CD4-positive, alpha-beta T cell (primary cell): ENCODE measurements around the gene FNBP1. TPM values are rescaled to one million over a fixed set of nuclear protein-coding genes. Genes with fewer than 3 reads are reported as not detected.

Experiments
- ATAC-seq: fragments of 200-7000 bp; cut with Tn5 transposase; one replicate; pipeline ENCODE4 v1.10.0; 2022; ENCODE audit warnings: mild to moderate bottlenecking; ENCODE audit not compliant: poor library complexity
- CTCF ChIA-PET: fragments of 350-600 bp; sonication (Branson Sonifier 250); formaldehyde crosslinking; loops from one replicate; lab custom pipeline; 2021; ENCODE audit warnings: antibody characterized with exemption, inconsistent platforms; lab: Charles Lee
- POLR2A ChIA-PET: fragments of 350-600 bp; sonication (Branson Sonifier 250); formaldehyde crosslinking; loops from one replicate; lab custom pipeline; 2021; ENCODE audit warnings: antibody characterized with exemption, inconsistent platforms; lab: Charles Lee
- DNase-seq, 14 experiments: peaks; one replicate each; pipeline ENCODE4 v3.0.0-alpha.2; 2013 to 2020; ENCODE audit warnings: mixed read lengths in 2 of 14
- H3K27ac ChIP-seq, 2 donors: one replicate each; pipeline versions ENCODE4 v1.5.1 to v1.7.0; 2013; ENCODE audit warnings: low read length in 2 of 2, low read depth in 1 of 2, mild to moderate bottlenecking in 1 of 2
- H3K27me3 ChIP-seq, 2 experiments: 1 replicate in 1 of 2; 2 replicates in 1 of 2; pipeline versions ENCODE4 v1.6.1 to v1.7.0; 2013; ENCODE audit warnings: low read length in 2 of 2, control low read depth in 1 of 2, mild to moderate bottlenecking in 1 of 2, moderate library complexity in 1 of 2; ENCODE audit not compliant: insufficient read depth in 2 of 2, control insufficient read depth in 1 of 2
- H3K36me3 ChIP-seq: one replicate; pipeline ENCODE4 v1.6.1; 2013; ENCODE audit warnings: low read length, control low read depth; ENCODE audit not compliant: insufficient read depth
- H3K4me1 ChIP-seq: one replicate; pipeline ENCODE4 v1.6.1; 2013; ENCODE audit warnings: low read length, control low read depth; ENCODE audit not compliant: insufficient read depth
- H3K4me3 ChIP-seq: one replicate; pipeline ENCODE4 v1.5.1; 2013; ENCODE audit warnings: mild to moderate bottlenecking, low read length, moderate library complexity
- H3K9me3 ChIP-seq, 2 experiments: 1 replicate in 1 of 2; 2 replicates in 1 of 2; pipeline versions ENCODE4 v1.6.1 to v1.7.0; 2013; ENCODE audit warnings: low read length in 2 of 2, mild to moderate bottlenecking in 2 of 2, control low read depth in 1 of 2, moderate library complexity in 1 of 2; ENCODE audit not compliant: control insufficient read depth in 1 of 2, insufficient read depth in 1 of 2
- H3K27ac Mint-ChIP-seq: one replicate; pipeline ENCODE4 v1.8.0; 2020; ENCODE audit warnings: mixed read lengths
- H3K27me3 Mint-ChIP-seq: one replicate; pipeline ENCODE4 v1.8.0; 2021; ENCODE audit warnings: mixed read lengths
- H3K36me3 Mint-ChIP-seq: one replicate; pipeline ENCODE4 v1.8.0; 2021; ENCODE audit warnings: low read depth, mixed read lengths
- H3K4me1 Mint-ChIP-seq: one replicate; pipeline ENCODE4 v1.8.0; 2021; ENCODE audit warnings: low read depth, mixed read lengths
- H3K4me3 Mint-ChIP-seq: one replicate; pipeline ENCODE4 v1.8.0; 2020; ENCODE audit warnings: mild to moderate bottlenecking, mixed read lengths
- H3K9me3 Mint-ChIP-seq: one replicate; pipeline ENCODE4 v1.8.0; 2020; ENCODE audit warnings: mixed read lengths
- intact Hi-C, 2 experiments: fragments of 100-400 bp; cut with DNase I in 1 of 2; cut with micrococcal nuclease in 1 of 2; formaldehyde crosslinking; loops; one replicate each; pipeline versions ENCODE4 v1.15.1 to v1.9.0; 2023 to 2025; cut with DNase I, micrococcal nuclease
- total RNA-seq, 174 experiments: library from RNA in 2 of 174; stranded (reverse) in 2 of 174; gene quantifications; one replicate each; pipeline ENCODE4 v1.2.3 and lab custom pipeline; 2021 to 2026
- TF ChIP-seq, protein P1 (sequence below): fragments of 200-600 bp; IDR thresholded peaks from one replicate; pipeline ENCODE4 v1.8.0; 2022; ENCODE audit warnings: antibody characterized with exemption, mild to moderate bottlenecking

The FNBP1 gene
- total RNA-seq, 2 experiments from 2014 or later, result 166 to 181 TPM

DNA sequence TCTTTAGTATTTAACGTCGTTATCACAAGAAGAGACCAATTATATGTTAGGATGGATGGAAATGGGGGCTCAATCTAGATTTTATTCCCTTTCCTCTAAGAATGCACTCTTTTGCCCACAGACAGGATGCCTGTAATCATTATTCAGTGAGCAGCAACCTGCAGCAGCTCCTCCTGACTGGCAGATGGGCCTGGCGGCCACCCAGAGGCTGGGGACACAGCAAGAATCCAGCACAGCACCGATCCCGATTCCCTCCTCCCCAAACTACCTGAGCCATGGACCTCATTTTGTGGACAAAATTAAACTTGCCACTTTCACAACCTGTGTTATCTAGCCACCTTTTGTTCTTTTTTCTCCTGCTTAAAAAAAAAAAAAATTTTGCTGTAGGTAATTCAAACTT lies 106.8 kb downstream of the FNBP1 start:
- TF ChIP-seq, protein P1, sequence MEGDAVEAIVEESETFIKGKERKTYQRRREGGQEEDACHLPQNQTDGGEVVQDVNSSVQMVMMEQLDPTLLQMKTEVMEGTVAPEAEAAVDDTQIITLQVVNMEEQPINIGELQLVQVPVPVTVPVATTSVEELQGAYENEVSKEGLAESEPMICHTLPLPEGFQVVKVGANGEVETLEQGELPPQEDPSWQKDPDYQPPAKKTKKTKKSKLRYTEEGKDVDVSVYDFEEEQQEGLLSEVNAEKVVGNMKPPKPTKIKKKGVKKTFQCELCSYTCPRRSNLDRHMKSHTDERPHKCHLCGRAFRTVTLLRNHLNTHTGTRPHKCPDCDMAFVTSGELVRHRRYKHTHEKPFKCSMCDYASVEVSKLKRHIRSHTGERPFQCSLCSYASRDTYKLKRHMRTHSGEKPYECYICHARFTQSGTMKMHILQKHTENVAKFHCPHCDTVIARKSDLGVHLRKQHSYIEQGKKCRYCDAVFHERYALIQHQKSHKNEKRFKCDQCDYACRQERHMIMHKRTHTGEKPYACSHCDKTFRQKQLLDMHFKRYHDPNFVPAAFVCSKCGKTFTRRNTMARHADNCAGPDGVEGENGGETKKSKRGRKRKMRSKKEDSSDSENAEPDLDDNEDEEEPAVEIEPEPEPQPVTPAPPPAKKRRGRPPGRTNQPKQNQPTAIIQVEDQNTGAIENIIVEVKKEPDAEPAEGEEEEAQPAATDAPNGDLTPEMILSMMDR, result no peak
- DNase-seq (no peak), ATAC-seq (no peak)
- Mint-ChIP-seq H3K4me1 (peaks cover 70% of the 10 kb centered on the region), H3K27me3 (no peaks in the 10 kb centered on the region), H3K27ac (peak overlapping the region; percentile 85), H3K9me3 (peaks cover 2% of the 10 kb centered on the region), H3K36me3 (peaks cover 58% of the 10 kb centered on the region), H3K4me3 (no peak overlapping the region)
- intact Hi-C loops, result no loop called here
- Histone ChIP-seq H3K27ac (no peak overlapping the region), H3K4me1 (peaks cover 56% of the 10 kb centered on the region), H3K27me3 (no peaks in the 10 kb centered on the region), H3K4me3 (no peak overlapping the region), H3K9me3 (peaks cover 0 to 3% of the 10 kb centered on the region in 2 experiments), H3K36me3 (peaks cover 19% of the 10 kb centered on the region)
- ChIA-PET CTCF (interaction anchor here (1.5 kb wide), 1 partner anchor 20 kb away, joined by 4 read pairs; no protein-coding TSS in a partner anchor), POLR2A (interaction anchor here (0.8 to 1.0 kb wide), 2 partner anchors 8 to 27 kb away, joined by 4 read pairs; no protein-coding TSS in a partner anchor)

DNA sequence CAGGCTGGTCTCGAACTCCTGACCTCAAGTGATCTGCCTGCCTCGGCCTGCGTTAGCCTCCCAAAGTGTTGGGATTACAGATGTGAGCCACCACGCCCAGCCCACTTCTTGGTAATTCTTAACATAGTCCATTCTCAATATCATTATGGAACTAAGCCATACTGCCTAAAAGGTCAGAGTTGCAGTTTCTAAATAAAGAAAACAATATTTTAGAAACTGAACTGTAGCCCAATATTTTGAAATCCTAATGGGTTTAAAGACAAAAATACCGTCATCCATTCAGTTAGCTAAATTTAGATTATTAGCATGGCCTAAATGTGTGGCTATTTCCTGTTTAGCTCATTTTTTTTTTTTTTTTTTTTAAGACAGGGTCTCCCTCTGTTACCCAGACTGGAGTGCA lies 108.2 kb downstream of the FNBP1 start:
- Histone ChIP-seq H3K4me3 (no peak overlapping the region), H3K4me1 (peaks cover 63% of the 10 kb centered on the region), H3K27ac (no peak overlapping the region), H3K36me3 (peaks cover 20% of the 10 kb centered on the region), H3K9me3 (no peaks in the 10 kb centered on the region), H3K27me3 (no peaks in the 10 kb centered on the region)
- H3K4me3 Mint-ChIP-seq, result peak overlapping the region; percentile 13
- no peak for ATAC-seq
- no peaks in the 10 kb centered on the region for H3K27me3 Mint-ChIP-seq
- POLR2A ChIA-PET, result interaction anchor here (0.7 kb wide), 1 partner anchor 10 kb away, joined by 3 read pairs; no protein-coding TSS in a partner anchor
- H3K27ac Mint-ChIP-seq, result peak overlapping the region; percentile 85
- H3K9me3 Mint-ChIP-seq, result no peaks in the 10 kb centered on the region
- peaks cover 61% of the 10 kb centered on the region for H3K36me3 Mint-ChIP-seq
- CTCF ChIA-PET, result no interaction called here
- peaks cover 73% of the 10 kb centered on the region for H3K4me1 Mint-ChIP-seq
- no peak for DNase-seq
- TF ChIP-seq, protein P1, result no peak
- intact Hi-C loops, result loop anchor here in 1 of 2 experiments (5.0 kb wide), 1 partner anchor 37 kb away; no protein-coding TSS in a partner anchor

DNA sequence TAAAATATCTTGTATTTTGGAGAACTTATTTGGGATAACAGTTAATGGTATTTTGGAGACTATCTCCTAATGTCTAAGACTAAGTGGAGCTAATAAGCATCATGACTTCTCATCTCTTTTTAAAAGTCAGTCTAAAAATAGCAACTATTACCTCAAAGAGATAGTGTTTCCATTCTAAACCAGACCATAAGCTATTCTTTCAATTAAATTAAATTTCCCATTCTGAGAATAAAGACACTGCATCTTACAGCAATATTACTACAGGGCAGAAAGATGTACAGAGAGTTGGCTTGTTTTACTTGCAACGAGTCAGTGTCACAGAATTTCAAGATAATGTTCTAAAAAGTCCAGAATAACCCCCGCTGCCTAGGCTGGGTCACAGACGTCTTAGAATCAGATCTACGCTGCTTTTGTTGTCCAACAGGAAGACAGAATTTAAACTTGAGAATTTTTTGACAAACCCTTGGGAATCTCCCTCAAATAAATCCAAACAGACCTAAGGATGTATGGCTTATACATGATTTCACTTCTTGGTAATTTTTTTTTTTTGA lies 108.9 kb downstream of the FNBP1 start:
- Histone ChIP-seq H3K36me3 (peaks cover 26% of the 10 kb centered on the region), H3K4me3 (no peak overlapping the region), H3K9me3 (no peaks in the 10 kb centered on the region), H3K4me1 (peaks cover 57% of the 10 kb centered on the region), H3K27ac (peak overlapping the region; percentile 7 to 27), H3K27me3 (no peaks in the 10 kb centered on the region)
- intact Hi-C loops, result loop anchor here in 1 of 2 experiments (5.0 kb wide), 1 partner anchor 37 kb away; no protein-coding TSS in a partner anchor
- no peak for DNase-seq
- TF ChIP-seq, protein P1, result no peak
- Mint-ChIP-seq H3K27ac (peak overlapping the region; percentile 85), H3K9me3 (no peaks in the 10 kb centered on the region), H3K4me3 (peak overlapping the region; percentile 13), H3K27me3 (no peaks in the 10 kb centered on the region), H3K4me1 (peaks cover 71% of the 10 kb centered on the region), H3K36me3 (peaks cover 60% of the 10 kb centered on the region)
- POLR2A ChIA-PET, result interaction anchor here (1.5 to 3.7 kb wide), 5 partner anchors 11 to 119 kb away, joined by 5 to 25 read pairs (median 11); partner anchors contain the start of gene GPR107
- CTCF ChIA-PET, result interaction anchor here (1.8 kb wide), 1 partner anchor 48 kb away, joined by 6 read pairs; no protein-coding TSS in a partner anchor
- no peak for ATAC-seq
